Measurements from ENCODE around the gene SPTBN4.
"Not testable (repeated sequence)": the region's sequence is repeated elsewhere in the genome, so short reads cannot be mapped to it uniquely, and the experiment has no call there.

GRCh38 chr19:40500678-40501530 lies 34.1 kb downstream of the SPTBN4 start:
- TF ChIP-seq, protein P1, sequence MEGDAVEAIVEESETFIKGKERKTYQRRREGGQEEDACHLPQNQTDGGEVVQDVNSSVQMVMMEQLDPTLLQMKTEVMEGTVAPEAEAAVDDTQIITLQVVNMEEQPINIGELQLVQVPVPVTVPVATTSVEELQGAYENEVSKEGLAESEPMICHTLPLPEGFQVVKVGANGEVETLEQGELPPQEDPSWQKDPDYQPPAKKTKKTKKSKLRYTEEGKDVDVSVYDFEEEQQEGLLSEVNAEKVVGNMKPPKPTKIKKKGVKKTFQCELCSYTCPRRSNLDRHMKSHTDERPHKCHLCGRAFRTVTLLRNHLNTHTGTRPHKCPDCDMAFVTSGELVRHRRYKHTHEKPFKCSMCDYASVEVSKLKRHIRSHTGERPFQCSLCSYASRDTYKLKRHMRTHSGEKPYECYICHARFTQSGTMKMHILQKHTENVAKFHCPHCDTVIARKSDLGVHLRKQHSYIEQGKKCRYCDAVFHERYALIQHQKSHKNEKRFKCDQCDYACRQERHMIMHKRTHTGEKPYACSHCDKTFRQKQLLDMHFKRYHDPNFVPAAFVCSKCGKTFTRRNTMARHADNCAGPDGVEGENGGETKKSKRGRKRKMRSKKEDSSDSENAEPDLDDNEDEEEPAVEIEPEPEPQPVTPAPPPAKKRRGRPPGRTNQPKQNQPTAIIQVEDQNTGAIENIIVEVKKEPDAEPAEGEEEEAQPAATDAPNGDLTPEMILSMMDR (conservative IDR thresholded peaks at IDR 0.05; ENCODE audit: low read depth, low read length) = not testable (repeated sequence)
- not testable (repeated sequence) for TF ChIP-seq SMC3 (IDR thresholded peaks at IDR 0.05; ENCODE audit: low read depth, low read length); RAD21 (IDR thresholded peaks at IDR 0.05; ENCODE audit: low read length); POLR2A (IDR thresholded peaks at IDR 0.05; ENCODE audit: low read depth, low read length); RFX5 (IDR thresholded peaks at IDR 0.05; ENCODE audit: low read depth, low read length); BHLHE40 (IDR thresholded peaks at IDR 0.05; ENCODE audit: low read depth, low read length); MAZ (IDR thresholded peaks at IDR 0.05; ENCODE audit: borderline replicate concordance, low read depth, low read length)
- TF ChIP-seq, protein P2, sequence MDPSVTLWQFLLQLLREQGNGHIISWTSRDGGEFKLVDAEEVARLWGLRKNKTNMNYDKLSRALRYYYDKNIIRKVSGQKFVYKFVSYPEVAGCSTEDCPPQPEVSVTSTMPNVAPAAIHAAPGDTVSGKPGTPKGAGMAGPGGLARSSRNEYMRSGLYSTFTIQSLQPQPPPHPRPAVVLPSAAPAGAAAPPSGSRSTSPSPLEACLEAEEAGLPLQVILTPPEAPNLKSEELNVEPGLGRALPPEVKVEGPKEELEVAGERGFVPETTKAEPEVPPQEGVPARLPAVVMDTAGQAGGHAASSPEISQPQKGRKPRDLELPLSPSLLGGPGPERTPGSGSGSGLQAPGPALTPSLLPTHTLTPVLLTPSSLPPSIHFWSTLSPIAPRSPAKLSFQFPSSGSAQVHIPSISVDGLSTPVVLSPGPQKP (IDR thresholded peaks at IDR 0.05; ENCODE audit: borderline replicate concordance, low read depth, low read length) = not testable (repeated sequence)
